ENCODE results near the gene SYTL2.

DNA sequence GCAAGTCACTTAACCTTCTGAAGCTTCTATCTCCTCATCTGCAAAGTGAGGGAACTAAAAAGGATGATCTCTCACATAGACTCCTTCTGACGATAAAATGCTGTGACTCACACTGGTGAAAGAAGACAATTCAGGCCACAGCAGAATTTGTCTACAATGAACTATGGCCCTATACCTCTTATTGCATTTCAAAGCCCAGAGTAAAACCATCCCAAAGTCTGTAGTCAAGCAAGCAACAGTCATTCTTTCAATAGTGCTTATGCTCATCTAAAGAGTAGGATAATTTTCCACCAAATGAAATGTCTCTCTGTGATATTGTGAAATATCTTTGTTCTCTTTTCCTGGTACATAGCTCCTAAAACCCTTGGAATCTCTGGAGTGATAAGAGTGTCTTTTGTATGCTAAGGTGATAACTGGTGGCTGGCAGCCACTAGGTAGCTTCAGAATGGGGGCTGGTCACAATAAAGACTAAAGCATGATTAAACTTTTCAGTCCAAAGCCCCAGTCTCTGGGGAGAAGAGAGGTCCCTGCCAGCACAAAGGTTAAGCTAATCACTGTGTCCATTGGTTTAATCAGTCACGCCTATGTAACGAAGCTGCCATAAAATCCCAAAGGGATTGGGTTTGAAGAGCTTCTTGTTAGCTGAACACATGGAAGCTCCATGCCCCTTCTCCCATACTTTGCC, 30.8 kb downstream of the SYTL2 start:
- TF ChIP-seq CTCF (IDR thresholded peaks at IDR 0.05): no peak
- TF ChIP-seq POLR2A (IDR thresholded peaks at IDR 0.05): no peak
- TF ChIP-seq POLR2AphosphoS5 (IDR thresholded peaks at IDR 0.05): no peak
- TF ChIP-seq EP300 (IDR thresholded peaks at IDR 0.05; ENCODE audit: low read depth): no peak
